Gastrocnemius medialis (tissue), 4 donors: ENCODE data around the gene COX6A1. TPM values are rescaled to one million over a fixed set of nuclear protein-coding genes. Genes with fewer than 3 reads are reported as not detected.
A peak's percentile ranks its signal among the peaks of the same experiment; 100 is the strongest.

Source experiments
- ATAC-seq, 2 donors: fragments of 150-250 bp; one replicate each; pipeline ENCODE4 v1.9.1; 2016
- DNase-seq, 2 donors: peaks; one replicate each; pipeline ENCODE4 v3.0.0-alpha.2; 2019
- H3K27ac ChIP-seq, 4 donors: fragments of 200-600 bp; sonication (generic); 1 replicate in 1 of 4; 2 replicates in 3 of 4; pipeline ENCODE4 v1.5.1; 2016 to 2018; ENCODE audit warnings: mild to moderate bottlenecking in 2 of 4, moderate library complexity in 1 of 4
- H3K27me3 ChIP-seq, 3 donors: fragments of 200-600 bp; sonication (generic) in 2 of 3; 1 replicate in 1 of 3; 2 replicates in 2 of 3; pipeline versions ENCODE4 v1.5.1 to v1.6.0; 2016 to 2019; ENCODE audit warnings: mild to moderate bottlenecking in 1 of 3, moderate library complexity in 1 of 3
- H3K36me3 ChIP-seq, 2 donors: fragments of 200-600 bp; sonication (generic) in 1 of 2; one replicate each; pipeline ENCODE4 v1.5.1; 2017 to 2018
- H3K4me1 ChIP-seq, 2 donors: fragments of 200-600 bp; sonication (generic) in 1 of 2; one replicate each; pipeline ENCODE4 v1.5.1; 2016 to 2017; ENCODE audit warnings: mild to moderate bottlenecking in 2 of 2
- H3K4me3 ChIP-seq, 4 donors: fragments of 200-600 bp; sonication (generic) in 3 of 4; 1 replicate in 1 of 4; 2 replicates in 3 of 4; pipeline ENCODE4 v1.5.1; 2016 to 2019; ENCODE audit warnings: mild to moderate bottlenecking in 2 of 4
- H3K9me3 ChIP-seq, 3 donors: fragments of 200-600 bp; sonication (generic) in 2 of 3; 1 replicate in 1 of 3; 2 replicates in 2 of 3; pipeline ENCODE4 v1.5.1; 2016 to 2019
- CTCF ChIP-seq, 5 experiments: fragments of 450-650 bp in 3 of 5; fragments of 200-600 bp in 2 of 5; sonication (generic) in 2 of 5; IDR thresholded peaks in 4 of 5; conservative IDR thresholded peaks in 1 of 5; 1 replicate in 4 of 5; 2 replicates in 1 of 5; pipeline ENCODE4 v1.5.1; 2016 to 2019; ENCODE audit warnings: antibody characterized with exemption in 5 of 5, mild to moderate bottlenecking in 3 of 5, moderate library complexity in 3 of 5
- POLR2A ChIP-seq, 2 donors: fragments of 450-650 bp; IDR thresholded peaks; one replicate each; pipeline ENCODE4 v1.6.1; 2017; ENCODE audit warnings: antibody characterized with exemption in 2 of 2, mild to moderate bottlenecking in 2 of 2, moderate library complexity in 2 of 2
- in situ Hi-C, 4 donors: fragments of 200-750 bp; cut with MboI; loops; one replicate each; pipeline versions ENCODE4 v1.15.0 to v1.8.0; 2017; ENCODE audit warnings: low sequenced_read_pairs in 4 of 4
- intact Hi-C: fragments of 100-400 bp; cut with DNase I; formaldehyde crosslinking; loops from one replicate; pipeline ENCODE4 v1.15.1; 2023; ENCODE audit warnings: low total_unique reads
- total RNA-seq, 4 donors: library from RNA; depleted of rRNA; stranded (reverse); fragments of >200 nt; gene quantifications; one replicate each; pipeline versions ENCODE4 v1.1.0 to v1.2.3, GENCODE V29; 2016

COX6A1 gene
- total RNA-seq, 4 donors from 2014 or later: 46.9 to 90.8 (median 74.3) TPM

GRCh38 chr12:120432772-120433525 lies 5.0 kb upstream of the COX6A1 start:
- H3K4me1 ChIP-seq: peaks cover 0 to 4% of the 10 kb centered on the region in 2 donors
- TF ChIP-seq POLR2A (IDR thresholded peaks at IDR 0.05) (no peak), CTCF (IDR thresholded peaks at IDR 0.05 in 4 of 5, conservative IDR thresholded peaks at IDR 0.05 in 1 of 5) (no peak)
- no peak for ATAC-seq
- no peak for DNase-seq
- no peaks in the 10 kb centered on the region for H3K27me3 ChIP-seq
- H3K4me3 ChIP-seq: no peak overlapping the region
- H3K27ac ChIP-seq: no peak overlapping the region
- H3K36me3 ChIP-seq: no peaks in the 10 kb centered on the region
- H3K9me3 ChIP-seq: no peaks in the 10 kb centered on the region
- intact Hi-C loops: loop anchor here (5.0 kb wide), 1 partner anchor 106 kb away; the partner anchor contains the start of gene PLA2G1B
- in situ Hi-C loops: loop anchor here in 1 of 4 donors (10.0 kb wide), 1 partner anchor 108 kb away; the partner anchor contains the start of gene PLA2G1B

- H3K27me3 ChIP-seq: no peaks in the 10 kb centered on the region
- H3K4me1 ChIP-seq: peaks cover 16 to 21% of the 10 kb centered on the region in 2 donors
- H3K27ac ChIP-seq: peak overlapping the region; percentile 82 to 98 (median 89)
- in situ Hi-C loops: loop anchor here in 1 of 4 donors (10.0 kb wide), 1 partner anchor 114 kb away; the partner anchor contains the start of gene PLA2G1B
- H3K9me3 ChIP-seq: no peaks in the 10 kb centered on the region
- intact Hi-C loops: loop anchor here (2.0 to 5.0 kb wide), 5 partner anchors 30 to 578 kb away; partner anchors contain the start of genes C12orf43, COQ5, DYNLL1 and SRSF9
- ATAC-seq (peak in 1 of 2 donors; percentile 1), DNase-seq (no peak)
- peak overlapping the region; percentile 74 to 92 (median 84) for H3K4me3 ChIP-seq
- TF ChIP-seq POLR2A (IDR thresholded peaks at IDR 0.05) (no peak), CTCF (IDR thresholded peaks at IDR 0.05 in 4 of 5, conservative IDR thresholded peaks at IDR 0.05 in 1 of 5) (no peak)
- peaks cover 0 to 22% of the 10 kb centered on the region in 2 donors for H3K36me3 ChIP-seq
Observed at GRCh38 chr12:120438495-120439198, 734 bp downstream of the COX6A1 start.

GRCh38 chr12:120439646-120440247 lies 1.8 kb downstream of the COX6A1 start:
- H3K27me3 ChIP-seq: no peaks in the 10 kb centered on the region
- H3K4me3 ChIP-seq: peak overlapping the region in 2 of 4 donors; percentile 87 to 92
- intact Hi-C loops (loop anchor here (2.0 to 10.0 kb wide), 6 partner anchors 29 to 577 kb away; partner anchors contain the start of genes C12orf43, CABP1, COQ5 and DYNLL1), in situ Hi-C loops (loop anchor here in 1 of 4 donors (10.0 kb wide), 1 partner anchor 115 kb away; the partner anchor contains the start of gene PLA2G1B)
- no peaks in the 10 kb centered on the region for H3K9me3 ChIP-seq
- H3K36me3 ChIP-seq: peaks cover 0 to 33% of the 10 kb centered on the region in 2 donors
- peaks cover 16 to 21% of the 10 kb centered on the region in 2 donors for H3K4me1 ChIP-seq
- peak in 1 of 2 donors; percentile 55 for ATAC-seq
- peak overlapping the region in 2 of 4 donors; percentile 2 to 98 for H3K27ac ChIP-seq
- peak; percentile 10 to 46 for DNase-seq
- TF ChIP-seq POLR2A (IDR thresholded peaks at IDR 0.05) (no peak), CTCF (IDR thresholded peaks at IDR 0.05 in 4 of 5, conservative IDR thresholded peaks at IDR 0.05 in 1 of 5) (peak in 4 of 5 experiments; percentile 21 to 68 (median 50))

- ATAC-seq: no peak
- H3K9me3 ChIP-seq: no peaks in the 10 kb centered on the region
- peaks cover 0 to 46% of the 10 kb centered on the region in 2 donors for H3K36me3 ChIP-seq
- intact Hi-C loops (loop anchor here (10.0 kb wide), 1 partner anchor 200 kb away; the partner anchor contains the start of gene CABP1), in situ Hi-C loops (no loop called here)
- peak overlapping the region in 1 of 4 donors; percentile 96 for H3K27ac ChIP-seq
- peaks cover 22 to 23% of the 10 kb centered on the region in 2 donors for H3K4me1 ChIP-seq
- no peak overlapping the region for H3K4me3 ChIP-seq
- H3K27me3 ChIP-seq: no peaks in the 10 kb centered on the region
- TF ChIP-seq POLR2A (IDR thresholded peaks at IDR 0.05): no peak
- TF ChIP-seq CTCF (IDR thresholded peaks at IDR 0.05 in 4 of 5, conservative IDR thresholded peaks at IDR 0.05 in 1 of 5): no peak
- no peak for DNase-seq
Observed at GRCh38 chr12:120444676-120445075, 6.8 kb downstream of the COX6A1 start.
